Measurements from ENCODE around the gene MCM6.
"Not testable (repeated sequence)": the region's sequence is repeated elsewhere in the genome, so short reads cannot be mapped to it uniquely, and the experiment has no call there.

The MCM6 gene

DNA sequence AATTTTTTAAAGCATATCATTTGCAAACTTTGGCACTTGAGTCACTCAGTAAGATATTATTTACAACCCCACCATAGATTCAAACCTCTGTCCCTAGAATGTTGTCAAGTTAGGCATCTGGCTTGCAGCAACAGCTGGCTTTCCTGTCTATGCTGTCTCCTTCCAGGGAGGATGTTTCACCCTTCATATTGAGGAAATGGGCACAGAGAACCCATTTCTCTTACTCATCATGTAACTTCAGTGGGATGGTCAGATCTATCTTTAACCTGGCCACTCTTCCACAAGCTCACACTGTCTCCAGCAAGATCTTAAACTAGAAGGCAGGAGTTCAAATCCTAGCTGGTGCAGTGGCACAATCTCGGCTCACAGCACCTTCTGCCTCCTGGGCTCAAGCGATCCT, 55.1 kb downstream of the MCM6 start:
- DNase-seq (ENCODE audit: low read depth, low spot score): no peak

DNA sequence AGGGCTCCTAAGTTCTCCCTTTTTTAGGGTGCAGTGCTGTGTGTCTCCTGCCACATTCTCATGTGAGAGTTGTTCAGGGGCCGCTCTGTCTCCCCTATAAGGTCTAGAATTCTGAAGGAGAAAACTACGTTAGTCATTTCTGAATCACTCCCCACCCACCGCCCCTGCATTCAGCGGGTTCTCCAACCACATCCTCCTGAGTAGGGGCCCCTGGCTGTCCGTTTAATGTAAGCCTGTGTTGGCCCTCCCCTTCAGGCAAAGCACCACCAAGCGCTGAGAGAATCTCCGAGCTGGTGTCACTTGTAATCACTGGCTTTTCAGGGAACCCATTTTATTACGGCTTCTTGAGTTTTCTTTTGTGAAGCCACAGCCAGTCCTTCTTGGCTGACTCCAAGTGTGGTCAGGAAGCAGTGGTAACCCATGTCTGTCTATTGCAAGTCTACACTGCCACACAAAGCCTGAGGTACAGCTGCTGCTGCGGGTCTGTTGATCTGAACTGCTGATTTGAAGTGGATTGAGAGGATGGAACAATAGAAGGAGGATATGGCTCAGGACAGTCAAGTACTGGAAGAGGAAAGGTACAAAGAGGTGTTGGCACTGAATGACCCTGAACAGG, 56.1 kb downstream of the MCM6 start:
- DNase-seq (ENCODE audit: low read depth, low spot score): no peak

DNA sequence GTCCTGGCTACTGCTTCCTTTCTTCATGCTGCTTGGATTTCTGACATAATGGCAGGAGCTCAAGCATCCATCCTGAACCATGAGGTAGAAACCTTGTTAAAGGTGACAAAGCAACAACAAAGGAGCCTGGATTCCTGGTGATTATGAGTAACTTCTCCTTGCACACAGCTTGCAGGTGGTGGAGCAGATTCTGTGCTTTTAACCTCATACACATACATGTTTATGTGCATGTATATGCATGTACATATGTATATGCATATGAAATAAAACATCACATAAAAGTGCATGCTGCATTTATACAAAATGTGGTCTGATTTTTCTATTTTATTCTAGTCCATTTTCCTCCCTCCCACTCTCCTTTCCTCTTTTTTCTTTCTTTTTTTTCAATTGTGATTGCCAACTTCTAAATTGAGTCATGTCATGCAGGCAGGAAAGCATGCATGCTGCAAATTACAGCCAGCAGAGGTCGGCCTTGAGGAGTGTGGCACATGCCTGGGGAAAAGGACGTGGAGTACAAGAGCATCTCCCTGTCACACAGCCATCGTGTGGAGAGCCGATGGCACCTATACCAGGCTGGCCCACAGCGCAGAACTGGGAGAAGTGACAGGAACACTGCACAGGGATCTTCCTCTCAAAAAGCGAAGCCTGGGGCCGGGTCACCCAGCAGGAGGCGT, 57.2 kb downstream of the MCM6 start:
- no peak for DNase-seq (ENCODE audit: low read depth, low spot score)

DNA sequence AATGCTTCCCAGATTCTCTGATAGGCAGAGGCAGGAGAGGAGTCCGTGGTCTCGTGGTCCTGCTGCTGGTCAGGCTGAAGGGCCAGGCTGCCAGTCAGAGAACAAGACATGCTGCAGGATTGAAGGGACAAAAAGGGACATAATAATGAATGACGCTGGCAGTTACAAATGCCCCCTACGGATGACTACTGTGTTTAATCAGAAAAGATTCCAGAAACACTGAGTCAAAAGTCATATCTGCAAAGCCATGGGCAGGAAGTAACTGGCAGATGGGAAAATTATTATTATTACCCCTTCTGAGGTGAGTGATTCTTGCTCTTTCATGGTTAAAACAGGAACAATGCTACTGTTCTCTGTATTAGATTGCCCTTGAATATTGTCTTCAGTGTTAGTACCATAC, 58.3 kb downstream of the MCM6 start:
- no peak for DNase-seq (ENCODE audit: low read depth, low spot score)

DNA sequence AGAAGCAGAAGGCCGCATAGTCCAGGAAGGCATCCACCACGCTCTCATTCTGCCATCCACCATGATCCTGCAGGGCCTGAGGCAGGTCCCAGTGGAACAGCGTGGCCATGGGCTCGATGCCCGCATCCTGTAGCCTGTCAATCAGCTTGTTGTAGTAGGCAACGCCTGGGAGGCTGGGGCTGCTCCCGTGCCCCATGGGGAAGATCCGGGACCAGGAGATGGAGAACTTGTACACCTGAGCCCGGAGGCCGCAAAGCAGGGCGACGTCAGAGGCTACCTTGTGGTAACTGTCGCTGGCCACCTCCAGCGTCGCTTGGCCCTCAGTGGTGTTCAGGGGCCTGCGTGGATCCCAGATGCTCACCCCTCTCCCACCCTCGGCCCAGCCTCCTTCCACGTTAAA, 58.8 kb downstream of the MCM6 start:
- DNase-seq (ENCODE audit: low read depth, low spot score): no peak

DNA sequence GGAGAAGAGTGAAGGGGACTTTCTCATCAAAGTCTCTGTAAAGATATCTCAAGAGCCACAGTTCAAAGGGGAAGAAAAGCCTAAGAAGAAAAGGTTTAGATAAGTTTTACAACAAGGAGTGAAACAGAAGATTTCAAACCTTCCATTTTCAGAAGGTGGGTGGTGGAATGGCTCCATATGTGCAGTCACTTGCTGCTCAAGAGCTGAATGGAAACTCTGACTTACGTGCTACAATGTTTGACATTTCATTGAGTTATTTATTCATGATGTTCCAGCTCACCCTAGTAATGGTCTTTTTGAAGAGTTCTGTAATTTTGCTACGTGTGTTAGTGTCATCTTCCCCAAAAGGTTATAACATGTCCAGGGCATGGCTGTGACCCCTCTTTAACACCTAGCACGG, 61.0 kb downstream of the MCM6 start:
- no peak for DNase-seq (ENCODE audit: low read depth, low spot score)

DNA sequence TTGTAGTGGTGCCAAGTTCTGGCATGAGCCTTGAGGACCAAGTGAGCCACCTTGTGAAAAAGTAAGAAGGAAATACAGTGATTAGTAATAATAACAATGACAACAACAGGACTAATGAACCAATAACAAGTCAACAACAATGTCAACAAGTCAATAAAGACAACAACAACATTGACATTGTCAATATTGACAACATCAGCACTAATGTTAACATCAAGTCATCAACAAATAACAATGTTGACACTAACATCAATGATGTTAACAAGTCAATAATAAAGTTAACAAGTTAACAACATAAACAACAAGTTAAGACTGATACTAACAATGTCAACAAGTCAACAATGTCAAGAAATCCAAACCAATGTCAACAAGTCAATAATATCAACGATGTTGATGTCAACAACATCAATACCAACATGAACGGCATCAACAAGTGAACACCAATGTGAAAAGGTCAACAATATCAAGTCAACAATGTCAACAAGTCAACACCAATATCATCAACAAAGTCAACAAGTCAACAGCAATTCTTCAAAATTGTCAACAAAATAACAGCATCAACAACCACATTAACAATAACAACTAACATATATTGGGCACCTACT, 63.2 kb downstream of the MCM6 start:
- no peak for DNase-seq (ENCODE audit: low read depth, low spot score)

DNA sequence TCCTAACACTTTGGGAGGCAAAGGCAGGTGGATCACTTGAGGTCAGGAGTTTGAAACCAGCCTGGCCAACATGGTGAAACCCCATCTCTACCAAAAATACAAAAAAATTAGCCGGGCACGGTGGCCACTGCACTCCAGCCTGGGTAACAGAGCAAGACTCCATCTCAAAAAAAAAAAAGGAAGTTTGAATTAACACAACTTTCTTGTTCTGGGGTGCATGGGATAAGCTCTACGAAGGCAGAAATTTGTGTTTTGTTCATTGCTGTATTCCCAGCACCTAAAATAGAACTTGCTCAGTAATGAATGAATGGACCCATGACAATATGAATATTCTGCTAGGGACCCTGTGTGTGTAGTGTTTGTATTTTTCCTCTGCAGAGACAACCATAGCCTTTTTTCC, 68.4 kb downstream of the MCM6 start:
- not testable (repeated sequence) for DNase-seq (ENCODE audit: low read depth, low spot score)

DNA sequence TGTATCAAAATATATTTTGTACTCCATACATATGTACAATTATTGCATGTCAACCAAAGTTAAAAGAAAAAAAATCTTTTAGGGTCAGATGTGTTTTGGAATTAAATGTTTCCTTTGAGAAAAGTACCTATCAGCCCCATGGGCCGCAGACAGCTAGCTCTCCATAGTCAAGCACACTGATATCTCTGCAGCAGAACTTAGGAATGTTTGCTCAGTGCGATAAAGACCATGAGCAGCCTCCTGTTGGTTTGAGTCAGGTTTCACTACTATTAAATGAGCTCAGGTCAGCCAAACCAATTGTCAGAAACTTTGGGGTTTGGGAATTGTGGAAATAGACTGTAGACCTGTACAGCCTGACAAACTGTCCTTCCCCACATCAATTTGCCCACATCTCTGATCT, 73.0 kb downstream of the MCM6 start:
- no peak for DNase-seq (ENCODE audit: low read depth, low spot score)

DNA sequence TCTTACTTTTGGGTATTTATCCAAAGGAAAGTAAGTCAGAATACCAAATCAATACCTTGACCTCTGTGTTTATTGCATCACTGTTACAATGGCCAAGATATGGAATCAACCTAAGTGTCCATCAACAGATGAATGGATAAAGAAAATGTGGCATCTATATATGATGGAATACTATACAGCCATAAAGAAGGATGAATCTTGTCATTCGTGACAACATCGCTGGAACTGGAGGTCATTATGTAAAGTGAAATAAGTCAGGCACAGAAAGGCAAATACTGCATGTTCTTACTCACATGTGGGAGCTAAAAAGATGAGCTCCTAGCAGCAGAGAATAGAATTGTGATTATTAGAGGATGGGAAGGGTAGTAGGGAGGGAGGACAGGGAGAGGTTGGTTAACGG, 73.9 kb downstream of the MCM6 start:
- DNase-seq (ENCODE audit: low read depth, low spot score): no peak

DNA sequence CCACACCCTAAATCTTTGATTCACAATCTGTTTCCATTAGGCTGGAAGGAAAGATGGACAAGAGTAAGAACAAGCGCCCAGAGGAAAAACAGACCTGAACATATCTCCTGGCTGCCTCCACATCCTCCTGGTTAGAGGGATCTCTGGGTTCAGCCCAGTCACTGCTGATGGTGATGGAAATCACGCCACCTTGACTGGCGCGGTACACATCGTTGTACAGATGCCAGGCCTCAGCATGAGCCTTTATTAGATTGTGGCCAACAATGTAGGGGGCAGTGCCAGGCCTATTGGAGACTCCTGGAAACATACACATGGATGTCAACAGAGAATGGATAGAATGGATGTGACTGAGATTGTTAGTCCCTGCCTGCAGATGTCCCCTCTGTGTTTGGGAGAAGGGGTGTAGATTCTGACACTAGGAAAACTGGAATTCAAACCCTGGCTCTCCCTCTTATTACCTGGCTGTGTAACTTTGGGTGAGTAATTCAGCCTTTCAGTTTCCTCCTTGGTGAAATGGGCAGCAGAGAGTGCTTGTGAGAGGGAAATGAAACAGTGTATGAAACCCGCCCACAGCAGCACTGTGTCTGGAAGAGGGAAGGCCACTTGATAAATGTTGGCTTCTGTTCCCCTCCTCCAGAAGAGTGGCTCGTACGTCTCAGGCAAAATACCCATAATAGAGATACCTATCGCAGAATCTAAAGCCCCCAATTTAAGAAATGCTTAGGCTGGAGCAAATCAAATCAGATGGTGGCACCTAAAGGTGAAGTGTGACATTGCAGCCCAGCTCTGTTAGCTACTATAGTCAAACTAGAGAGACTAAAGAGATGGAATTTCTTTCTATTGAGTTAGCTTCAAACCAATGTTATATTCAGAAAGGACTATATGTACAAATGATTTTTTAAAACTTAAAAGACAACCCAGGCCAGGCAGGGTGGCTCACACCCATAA, 75.5 kb downstream of the MCM6 start:
- no peak for DNase-seq (ENCODE audit: low read depth, low spot score)

DNA sequence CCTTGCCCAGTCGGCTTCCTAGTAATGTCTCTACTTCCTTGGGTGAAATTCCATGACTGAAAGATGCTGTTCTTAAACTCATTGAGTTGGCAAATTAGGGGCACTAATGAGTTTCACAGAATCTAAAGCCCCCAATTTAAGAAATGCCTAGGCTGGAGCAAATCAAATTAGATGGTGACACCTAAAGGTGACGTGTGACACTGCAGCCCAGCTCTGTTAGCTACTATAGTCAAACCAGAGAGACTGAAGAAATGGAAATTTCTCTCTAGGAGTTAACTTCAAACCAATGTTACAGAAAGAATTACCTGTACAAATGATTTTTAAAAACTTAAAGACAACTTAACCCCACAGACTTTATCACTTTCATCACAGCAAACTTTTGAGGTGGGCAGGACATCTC, 76.5 kb downstream of the MCM6 start:
- no peak for DNase-seq (ENCODE audit: low read depth, low spot score)

DNA sequence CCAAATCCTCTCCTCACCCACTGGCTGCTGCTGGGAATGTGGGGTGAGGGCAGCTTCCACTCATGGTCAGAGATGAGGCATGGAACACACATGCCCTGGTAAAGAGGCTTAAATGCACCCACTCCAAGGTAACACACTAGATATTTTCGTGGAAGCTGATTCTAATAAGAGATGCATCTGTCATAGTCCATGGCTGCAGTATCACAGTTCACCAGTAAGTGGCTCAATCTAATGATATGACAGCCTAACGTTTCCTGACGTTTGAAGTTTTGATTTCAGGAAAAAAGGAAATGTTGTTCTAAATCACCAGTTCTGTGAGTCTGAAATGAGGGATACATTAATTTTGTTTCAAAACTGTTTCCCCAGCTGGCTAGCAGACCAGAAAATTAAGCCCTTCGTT, 77.5 kb downstream of the MCM6 start:
- no peak for DNase-seq (ENCODE audit: low read depth, low spot score)

DNA sequence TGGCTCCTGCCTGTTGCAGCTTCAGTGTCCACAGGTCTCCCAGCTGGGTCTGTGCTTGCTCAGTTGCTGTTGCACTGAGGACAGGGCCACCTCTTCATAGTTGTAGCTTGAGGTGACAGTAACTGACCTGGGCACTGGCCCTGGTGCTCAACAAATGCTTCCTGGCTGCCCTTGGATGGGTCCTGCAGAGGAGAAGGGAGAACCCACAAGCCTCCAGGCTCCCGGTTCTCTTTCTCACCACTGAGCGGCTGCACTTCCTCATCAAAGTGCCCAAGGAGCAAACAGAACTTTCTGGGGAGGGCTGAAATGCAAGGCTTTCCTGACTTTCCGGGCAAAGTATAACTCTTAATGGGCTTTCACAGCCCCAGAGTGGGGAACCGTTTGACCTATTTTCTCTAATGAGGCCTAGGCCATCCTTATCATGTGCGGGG, 78.0 kb downstream of the MCM6 start:
- no peak for DNase-seq (ENCODE audit: low read depth, low spot score)

DNA sequence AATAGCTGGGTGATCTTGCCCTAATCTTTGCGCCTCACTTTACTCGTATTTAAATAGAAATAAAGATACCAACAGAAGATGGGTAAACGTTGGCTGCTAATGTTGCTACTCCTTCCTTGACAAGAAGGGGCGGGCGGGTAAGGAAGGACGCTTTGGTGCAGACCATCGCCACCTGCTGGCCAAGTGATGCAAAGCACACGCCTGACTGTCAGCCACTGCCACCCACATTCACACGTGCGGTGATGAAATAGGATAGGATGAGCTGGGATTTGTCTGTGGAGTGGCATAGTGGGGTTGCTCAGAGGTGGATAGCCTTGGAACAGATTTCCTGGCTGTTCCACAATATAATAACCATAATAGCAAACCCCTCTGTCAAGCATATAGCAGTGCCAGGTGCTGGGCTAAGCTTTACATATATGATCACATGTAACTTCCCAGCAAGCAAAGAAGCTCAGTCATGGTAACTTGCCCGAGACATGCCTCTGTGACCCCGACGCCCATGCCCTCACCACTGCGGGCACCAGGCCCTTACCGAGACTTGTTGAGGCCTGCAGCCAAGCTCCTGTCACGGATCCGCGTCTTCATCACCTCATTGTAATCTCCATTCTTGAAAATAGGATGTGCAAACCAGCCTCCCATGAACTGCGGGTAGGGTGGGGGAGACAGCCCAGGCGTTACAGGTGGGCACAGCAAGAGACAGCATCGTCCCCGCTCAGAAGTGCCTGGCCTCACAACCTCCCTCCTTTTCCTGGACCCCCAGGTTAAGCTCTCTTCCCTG, 78.6 kb downstream of the MCM6 start:
- peak; percentile 37 for DNase-seq (ENCODE audit: low read depth, low spot score)

DNA sequence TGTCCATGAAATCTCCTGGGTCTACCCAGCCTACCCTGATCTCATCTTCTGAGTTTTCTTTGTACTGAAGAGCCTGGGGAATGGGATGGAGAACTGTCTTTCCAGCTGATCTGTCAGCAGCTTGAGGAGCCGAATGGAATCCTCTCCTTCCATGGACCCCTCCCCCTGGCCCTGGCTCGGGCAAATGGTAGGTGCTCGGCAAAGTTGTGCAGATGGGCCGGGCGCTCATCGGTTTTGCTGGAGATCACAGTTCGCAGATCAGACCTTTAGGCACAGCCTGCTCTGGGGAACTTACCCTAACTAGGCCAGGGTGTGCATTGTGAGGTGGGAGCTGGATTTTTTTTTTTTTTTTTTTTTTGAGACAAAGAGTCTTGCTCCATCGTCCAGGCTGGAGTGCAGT, 79.6 kb downstream of the MCM6 start:
- DNase-seq (ENCODE audit: low read depth, low spot score): no peak

DNA sequence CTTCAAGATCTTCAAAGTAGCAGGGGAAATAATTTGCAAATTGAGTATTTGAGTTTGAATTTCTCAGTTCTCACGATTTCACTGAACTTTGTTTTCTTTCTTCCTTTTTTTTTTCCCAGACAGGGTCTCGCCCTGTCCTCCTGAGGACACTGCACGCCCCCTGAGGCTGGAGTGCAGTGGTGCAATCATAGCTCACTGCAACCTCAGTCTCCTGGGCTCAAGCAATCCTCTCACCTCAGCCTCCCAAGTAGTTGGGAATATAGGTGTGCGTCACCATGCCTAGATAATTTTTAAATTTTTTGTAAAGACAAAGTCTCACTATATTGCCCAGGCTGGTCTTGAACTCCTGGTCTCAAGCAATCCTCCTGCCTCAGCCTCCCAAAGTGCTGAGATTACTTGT, 80.6 kb downstream of the MCM6 start:
- DNase-seq (ENCODE audit: low read depth, low spot score): not testable (repeated sequence)

DNA sequence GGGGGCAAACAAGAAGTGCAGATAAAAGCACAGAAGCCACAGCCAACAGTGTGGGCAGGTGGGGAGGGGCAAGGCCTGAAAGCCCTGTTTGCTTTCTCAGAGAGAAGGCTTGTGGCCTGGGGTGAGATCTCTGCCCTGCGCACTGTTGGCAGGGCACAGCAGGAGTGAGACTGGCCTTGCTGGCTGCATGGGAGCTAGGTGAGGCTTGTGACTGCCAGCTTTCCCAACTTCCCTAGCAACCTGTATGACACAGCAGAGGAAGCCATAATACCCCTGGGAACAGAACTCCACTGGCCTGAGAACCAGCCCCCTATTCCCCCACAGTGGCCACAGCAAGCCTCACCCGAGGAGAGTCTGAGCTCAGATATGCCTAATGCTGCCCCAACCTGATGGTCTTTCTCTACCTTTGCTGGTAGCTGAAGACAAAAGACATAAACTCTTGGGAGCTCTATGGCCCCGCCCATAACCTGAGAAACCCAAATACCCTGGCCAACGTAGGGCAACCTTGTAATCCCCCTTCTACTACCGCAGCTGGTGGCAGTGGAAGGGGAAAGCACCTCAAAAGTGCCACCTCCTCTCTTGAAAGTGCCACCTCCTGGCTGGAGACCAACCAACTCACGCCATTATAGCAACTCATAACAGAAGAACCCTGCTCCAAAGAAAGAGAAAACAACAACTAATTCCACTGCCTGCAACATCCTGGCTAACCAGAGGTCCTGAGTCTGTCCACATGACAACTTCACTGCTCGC, 83.7 kb downstream of the MCM6 start:
- DNase-seq (ENCODE audit: low read depth, low spot score): no peak

DNA sequence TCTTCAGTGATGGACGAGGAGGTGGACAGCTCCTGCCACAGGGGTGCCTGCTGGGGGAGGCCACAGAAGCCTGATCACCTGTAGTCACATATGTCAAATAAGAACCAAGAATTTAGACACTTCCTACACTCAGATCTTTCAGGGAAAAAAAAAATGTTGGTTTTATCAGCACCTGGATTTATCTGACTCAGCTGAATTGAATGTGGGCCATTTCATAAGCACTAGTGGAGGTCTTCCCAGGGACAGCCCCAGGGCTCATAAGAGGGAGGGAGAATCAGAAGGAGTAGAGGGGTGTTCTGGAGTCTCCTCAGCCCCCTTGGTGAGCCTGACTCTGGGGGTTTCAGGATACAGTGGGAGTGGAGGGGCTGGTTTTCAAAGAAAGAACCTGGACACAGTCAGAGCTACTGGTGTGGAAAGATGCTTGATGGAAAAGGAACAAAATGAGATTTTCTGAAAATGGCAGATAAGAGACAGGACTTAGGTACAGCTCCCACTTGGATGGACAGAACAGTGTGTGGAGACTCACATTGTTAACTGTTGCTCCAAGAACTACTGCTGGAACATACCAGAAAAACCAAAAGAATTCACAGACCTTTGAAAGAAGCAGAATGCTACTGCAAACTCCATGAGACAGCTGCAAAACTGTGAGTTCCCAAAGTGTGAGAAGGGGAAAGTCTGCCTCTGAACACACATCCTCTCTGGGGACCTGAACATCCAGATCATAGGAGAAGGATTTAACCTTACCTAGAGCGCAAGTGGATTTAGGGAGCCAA, 84.6 kb downstream of the MCM6 start:
- DNase-seq (ENCODE audit: low read depth, low spot score): no peak

DNA sequence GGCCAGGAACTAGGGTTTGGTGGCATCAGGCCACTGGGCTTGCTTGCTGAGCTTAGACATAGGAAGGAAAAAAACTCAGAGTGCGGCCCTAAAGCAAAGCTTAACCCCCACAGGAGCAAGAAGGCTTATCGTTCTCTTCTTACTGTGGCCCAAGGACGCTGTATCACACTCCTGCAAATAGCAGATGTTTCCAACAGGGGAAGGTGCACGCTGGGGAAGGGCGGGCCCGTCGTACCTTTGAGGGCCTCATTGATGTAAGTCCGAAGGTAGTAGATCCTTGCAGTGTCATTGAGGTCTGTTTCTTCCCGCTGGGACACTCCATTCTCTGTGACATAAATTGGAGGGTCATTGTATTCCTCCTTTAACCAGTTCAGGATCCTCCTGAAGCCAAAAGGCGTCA, 85.8 kb downstream of the MCM6 start:
- DNase-seq (ENCODE audit: low read depth, low spot score): no peak

All from smooth muscle cell of the brain vasculature (primary cell).